Liver (tissue), 3 donors: Measurements from ENCODE around the gene ANGPTL7.

Experiments used
- CTCF ChIP-seq: fragments of 150-350 bp; IDR thresholded peaks from 2 replicates; pipeline ENCODE4 v1.5.1; 2017; ENCODE audit warnings: improper control_type of control experiment, low read depth, low read length; ENCODE audit not compliant: missing input control
- EGR1 ChIP-seq, 2 donors: IDR thresholded peaks; 2 replicates each; pipeline ENCODE4 v1.6.1; 2016 to 2018; ENCODE audit warnings: antibody characterized with exemption in 2 of 2, low read depth in 2 of 2
- RAD21 ChIP-seq, 2 donors: IDR thresholded peaks; 2 replicates each; pipeline ENCODE4 v1.6.1; 2016; ENCODE audit warnings: antibody characterized with exemption in 2 of 2, mild to moderate bottlenecking in 2 of 2
- YY1 ChIP-seq: IDR thresholded peaks from 2 replicates; pipeline ENCODE4 v1.6.1; 2016; ENCODE audit warnings: antibody characterized with exemption, mild to moderate bottlenecking
- donor health status: healthy.
- donor health status: healthy.

- no peak for TF ChIP-seq CTCF
- no peak for TF ChIP-seq RAD21 (IDR thresholded peaks at IDR 0.05)
- TF ChIP-seq YY1: no peak
- TF ChIP-seq EGR1 (IDR thresholded peaks at IDR 0.05; ENCODE audit: low read depth in 2 of 2): no peak
Observed at GRCh38 chr1:11182884-11183283, 6.3 kb upstream of the ANGPTL7 start.
